M059J (cell line): ENCODE data around the gene TTC28. TPM values are rescaled to one million over a fixed set of nuclear protein-coding genes. Genes with fewer than 3 reads are reported as not detected.

Experiments
- DNase-seq: peaks from one replicate; pipeline ENCODE4 v3.0.0-alpha.2; 2012; ENCODE audit warnings: low read depth
- total RNA-seq: library from RNA; depleted of rRNA; stranded (reverse); fragments of >200 nt; shearing (Covaris generic); gene quantifications from 2 replicates; pipeline ENCODE4 v1.2.3, GENCODE V29; 2014

Gene TTC28
- total RNA-seq, 1 experiment from 2014 or later: 13.9 TPM

DNA sequence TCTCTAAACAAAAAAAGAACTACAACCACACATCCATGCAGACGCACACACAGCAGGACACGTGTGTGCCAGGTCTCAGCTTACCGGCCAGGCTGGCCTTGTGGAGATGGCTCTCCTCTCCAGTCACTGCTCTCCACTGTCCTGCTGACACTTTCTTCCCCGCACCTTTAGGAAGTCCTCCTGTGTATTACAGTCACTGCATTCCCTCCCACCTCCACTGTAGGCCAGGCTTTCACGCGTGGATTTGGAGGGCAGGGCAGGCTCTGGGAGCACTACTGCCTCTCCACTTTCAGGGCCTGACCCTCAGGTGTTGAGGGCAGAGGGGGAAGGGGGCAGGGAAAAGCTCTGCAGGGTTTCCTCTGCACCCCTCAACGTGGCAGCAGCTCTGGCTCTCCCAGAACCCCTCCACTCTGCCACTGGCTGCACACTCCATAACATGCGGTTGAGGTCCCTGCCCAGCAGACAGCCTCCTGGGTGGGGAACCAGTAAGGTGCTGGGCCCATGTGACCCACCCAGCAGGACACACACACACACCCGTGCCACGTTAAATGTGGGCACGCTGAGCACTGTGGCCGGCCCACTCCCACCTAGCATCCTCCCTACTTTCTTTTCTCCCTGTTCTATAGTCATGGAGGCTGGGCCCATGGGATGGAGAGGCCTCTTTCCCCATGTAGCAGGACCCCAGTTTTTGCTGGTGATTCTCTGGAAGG, 653.6 kb downstream of the TTC28 start:
- no peak for DNase-seq

DNA sequence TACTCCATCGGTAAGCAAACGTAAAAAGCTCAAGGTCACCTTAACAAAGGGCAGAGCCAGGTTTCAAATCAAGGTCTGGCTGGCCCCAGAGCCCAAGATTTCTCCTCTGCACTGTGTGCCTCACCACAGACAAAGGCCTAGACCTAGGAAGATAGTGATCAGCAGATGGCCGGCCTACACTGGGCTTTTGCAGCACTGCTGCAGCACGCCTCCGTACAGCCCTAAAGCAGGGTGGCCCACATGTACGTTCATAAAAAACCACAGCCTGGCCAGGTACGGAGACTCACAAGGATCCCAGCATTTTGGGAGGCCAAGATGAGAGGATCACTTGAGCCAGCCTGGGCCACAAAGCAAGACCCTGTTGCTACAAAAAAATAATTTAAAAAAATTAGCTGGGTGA, 654.3 kb downstream of the TTC28 start:
- DNase-seq: no peak

- no peak for DNase-seq
These were observed 655.2 kb downstream of the TTC28 start for GRCh38 chr22:28024422-28024888.

GRCh38 chr22:28023774-28024173, 655.9 kb downstream of the TTC28 start:
- no peak for DNase-seq

DNA sequence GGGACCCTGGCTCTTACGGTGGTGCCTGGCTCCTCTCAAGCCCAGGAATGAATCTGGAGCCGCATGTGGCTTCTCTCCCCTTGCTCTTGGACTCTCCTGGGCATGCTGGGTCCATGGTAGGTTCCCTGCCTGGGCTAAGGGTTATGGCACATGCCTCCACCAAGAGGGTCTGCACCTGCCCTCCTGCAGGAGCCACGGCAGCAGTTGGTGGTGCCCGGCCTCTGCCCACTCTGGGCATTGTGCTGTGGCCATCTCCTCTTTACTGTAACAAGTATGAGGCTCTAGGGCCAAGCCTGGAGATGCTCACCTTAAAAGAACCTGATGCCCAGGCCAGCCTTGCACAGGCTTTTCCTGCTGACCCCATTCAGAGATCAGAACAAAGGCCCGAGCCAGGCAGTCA, 656.6 kb downstream of the TTC28 start:
- DNase-seq: no peak

DNA sequence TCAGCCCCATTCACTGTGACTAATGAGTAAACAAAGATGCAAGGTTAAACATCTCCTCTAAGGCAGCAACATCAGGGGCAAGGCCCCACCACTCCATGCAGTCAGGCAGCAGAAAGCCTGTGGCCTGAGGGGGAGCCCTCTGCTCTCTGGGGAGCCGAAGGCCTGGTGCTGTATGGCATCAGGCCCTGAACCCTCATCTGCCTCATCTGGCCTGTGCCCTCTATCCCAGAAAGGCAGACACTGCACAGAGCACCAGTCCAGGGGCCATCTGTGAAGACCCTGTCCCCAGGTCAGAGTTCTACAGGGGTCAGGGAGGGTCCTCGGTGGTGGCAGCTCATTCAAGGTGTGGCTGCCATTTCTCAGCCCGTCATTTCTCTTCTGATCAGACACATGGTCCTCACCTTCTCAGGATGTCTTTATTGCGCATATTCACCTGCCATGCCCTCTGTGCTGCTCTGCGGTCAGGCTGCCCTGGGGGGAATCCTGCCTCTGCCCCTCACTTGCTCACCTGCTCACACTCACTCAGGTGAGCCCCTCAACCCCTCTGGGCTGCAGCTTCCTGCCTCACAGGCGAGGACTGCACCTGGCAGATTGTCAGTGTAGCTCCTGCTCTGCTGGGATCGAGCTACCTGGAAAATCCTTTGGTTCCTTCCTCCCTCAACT, 657.5 kb downstream of the TTC28 start:
- DNase-seq: no peak

DNA sequence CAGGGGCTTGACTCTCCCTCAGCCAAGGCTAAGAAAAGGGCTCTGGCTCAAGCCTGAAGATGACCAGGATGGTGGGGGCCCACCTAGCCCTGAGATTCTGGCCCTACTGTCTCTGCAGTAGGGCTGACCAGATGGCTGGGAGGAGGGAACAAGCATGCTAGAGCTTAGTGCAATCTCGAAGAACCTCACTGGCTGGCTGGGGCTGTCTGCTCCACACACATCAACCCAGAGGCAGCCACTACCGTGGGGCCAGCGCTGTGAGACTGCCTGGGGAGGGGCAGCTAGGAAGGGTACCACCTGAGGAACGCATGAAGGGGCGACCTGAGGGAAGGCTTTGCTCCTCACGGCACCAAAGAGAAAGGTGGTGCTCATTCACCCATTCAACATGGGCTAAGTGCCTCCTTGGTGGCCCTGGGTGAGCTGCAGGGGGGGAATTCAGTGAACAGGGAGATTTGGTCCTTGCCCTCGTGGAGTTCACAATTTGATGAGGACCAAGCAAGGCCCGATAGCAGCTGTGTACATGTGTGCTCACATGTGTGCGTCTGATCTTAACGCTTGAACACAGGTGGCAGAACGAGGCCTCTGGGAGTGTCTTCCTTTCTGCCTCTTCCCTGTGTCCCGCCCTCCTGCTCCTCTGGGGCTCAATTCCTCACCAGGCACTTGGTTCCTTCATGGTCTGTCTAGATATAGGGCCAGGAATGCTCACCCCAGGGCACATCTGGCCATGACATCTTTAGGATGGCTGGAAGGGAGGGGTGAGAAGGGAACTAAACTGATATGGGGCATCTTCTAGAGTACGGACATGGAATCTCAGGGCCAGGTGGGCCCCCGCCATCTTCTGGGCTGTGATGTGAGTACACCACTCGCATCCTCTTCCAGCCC, 658.3 kb downstream of the TTC28 start:
- no peak for DNase-seq

DNA sequence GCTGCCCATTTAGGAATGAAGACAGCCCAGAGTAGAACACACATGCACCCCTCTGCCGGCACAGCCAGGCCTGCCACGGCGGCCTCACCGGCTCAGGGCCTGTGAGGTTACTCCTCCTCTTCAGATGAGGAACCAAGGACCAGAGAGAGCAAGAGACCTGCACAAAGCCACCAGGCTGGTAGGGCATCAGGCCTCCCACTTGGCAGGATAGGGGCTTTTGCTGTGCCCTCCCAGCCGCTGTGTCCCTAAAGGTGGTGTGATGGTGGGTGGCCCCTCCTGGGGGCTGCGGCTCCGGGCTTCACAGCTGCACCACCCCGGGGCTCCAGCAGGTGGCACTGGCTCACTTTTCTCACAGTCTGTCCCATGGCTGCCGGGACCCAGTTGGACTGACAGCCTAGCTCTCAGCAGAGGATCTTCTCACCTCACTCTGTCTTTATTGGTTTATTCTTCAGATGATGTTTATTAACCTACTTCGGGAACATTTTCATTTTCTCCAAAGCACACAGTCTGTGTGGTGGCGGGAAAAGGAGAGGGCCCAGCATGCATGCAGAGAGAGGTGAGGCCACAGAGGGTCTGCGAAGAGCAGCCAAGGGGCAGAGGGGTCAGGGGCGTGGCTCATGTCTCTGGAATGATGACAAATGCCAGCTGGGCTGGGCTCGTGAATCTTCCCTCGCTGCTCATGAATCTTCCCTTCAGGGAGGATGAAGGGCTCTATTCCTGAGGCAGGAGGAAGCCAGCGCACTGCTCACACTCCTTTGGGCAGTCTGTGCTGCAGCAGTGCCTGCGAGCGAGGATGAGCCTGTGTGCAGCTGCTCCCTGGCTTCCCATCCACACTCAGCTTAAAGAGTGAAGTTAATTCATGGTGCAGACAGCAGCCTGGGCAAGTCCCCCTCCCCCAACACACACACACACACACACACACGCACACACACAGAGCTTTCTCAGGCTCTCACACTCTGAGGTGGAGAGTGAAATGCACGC, 659.5 kb downstream of the TTC28 start:
- peak; percentile 64 for DNase-seq

- peak; percentile 85 for DNase-seq
These were observed 660.3 kb downstream of the TTC28 start for GRCh38 chr22:28019360-28019759.

DNA sequence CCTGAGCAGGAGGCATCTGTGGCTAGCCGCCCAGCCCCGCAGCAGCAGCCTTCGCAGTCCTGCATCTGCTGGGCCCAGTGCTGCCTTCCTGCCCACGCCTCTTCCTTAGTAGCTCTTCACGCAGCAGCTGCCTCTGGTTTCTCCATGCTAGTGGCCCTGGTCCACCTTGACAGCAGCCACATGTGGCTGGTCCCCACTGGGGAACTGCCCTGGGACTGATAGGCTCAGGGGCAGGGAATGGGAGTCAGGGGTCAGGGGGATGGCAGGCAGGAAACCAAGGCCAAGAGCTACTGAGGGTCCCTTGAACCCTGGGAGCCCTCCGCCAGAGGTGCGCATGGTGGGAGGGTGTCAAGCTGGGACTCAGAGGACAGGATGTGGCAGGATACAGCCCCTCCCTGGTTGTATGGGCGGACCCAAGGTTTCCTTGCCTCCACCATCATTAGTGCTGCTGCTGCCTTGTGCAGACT, 661.1 kb downstream of the TTC28 start:
- DNase-seq: no peak

GRCh38 chr22:28017859-28018258, 661.8 kb downstream of the TTC28 start:
- no peak for DNase-seq

DNA sequence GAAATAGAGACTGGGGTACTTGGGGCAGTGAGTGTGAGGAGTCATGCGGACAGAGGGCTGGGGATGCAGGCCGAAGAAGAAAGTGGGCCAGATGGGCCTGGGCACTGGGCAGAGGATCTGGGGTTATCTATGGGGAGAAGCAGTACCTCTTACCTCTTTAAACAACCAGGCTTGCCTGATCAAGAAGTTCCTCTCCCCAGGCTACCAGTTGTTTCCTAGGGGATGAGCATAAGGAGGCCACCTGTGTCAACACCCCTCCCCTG, 662.2 kb downstream of the TTC28 start:
- DNase-seq: no peak

DNA sequence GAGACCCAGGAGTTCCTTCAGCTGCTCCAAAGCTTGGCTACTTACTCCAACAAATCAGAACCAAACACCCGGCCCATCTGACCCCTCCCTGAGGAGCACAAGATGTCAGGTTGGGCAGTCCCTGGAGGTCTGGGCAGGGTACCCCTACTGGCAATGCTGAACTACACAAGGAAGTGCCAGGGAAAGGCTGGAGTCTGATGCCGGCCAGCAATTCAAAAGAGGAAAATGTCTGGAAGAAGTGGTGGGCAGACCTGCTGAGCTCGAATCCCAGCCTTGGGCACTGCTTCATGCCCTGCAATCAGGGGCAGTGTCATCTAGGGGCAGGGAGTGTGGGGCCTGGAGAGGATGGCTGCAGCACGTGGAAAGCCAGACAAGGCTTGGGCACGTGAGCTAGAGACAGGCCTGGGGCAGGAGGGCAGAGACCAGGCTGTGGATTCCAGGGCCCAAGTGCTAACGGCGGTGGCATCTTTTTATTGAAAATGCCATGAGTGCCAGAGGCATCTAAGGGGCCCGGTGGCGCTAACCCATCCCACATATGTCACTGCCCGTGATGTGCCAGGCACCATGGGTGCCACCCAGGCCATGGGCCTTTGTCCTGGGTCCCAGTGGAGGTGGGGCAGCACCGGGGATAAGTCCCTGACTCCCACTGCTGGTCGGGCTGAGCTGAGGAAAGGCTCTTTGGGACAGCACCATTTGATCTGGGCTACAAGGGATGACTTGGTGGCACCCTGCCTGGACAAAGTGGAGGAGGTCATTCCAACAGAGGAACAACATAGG, 662.7 kb downstream of the TTC28 start:
- no peak for DNase-seq

- DNase-seq: no peak
These were observed 663.7 kb downstream of the TTC28 start for GRCh38 chr22:28015676-28016601.

DNA sequence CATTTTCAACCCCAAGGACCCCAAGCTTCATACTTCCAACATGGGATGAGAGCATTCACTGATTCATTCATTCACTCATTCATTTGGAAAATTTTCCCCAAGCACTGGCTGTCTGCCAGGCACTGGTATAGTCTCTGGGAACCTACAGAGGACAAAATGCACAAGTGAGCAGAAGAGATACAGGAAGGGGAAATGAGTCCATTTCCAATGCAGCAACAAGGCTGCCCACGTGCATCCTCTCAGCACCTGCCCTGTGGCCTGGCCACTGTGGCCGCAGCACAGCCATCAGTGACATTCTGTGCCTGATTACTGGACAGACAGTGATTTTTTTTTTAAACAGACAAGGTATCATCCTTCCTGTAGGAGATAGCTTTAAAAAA, 664.6 kb downstream of the TTC28 start:
- no peak for DNase-seq

DNA sequence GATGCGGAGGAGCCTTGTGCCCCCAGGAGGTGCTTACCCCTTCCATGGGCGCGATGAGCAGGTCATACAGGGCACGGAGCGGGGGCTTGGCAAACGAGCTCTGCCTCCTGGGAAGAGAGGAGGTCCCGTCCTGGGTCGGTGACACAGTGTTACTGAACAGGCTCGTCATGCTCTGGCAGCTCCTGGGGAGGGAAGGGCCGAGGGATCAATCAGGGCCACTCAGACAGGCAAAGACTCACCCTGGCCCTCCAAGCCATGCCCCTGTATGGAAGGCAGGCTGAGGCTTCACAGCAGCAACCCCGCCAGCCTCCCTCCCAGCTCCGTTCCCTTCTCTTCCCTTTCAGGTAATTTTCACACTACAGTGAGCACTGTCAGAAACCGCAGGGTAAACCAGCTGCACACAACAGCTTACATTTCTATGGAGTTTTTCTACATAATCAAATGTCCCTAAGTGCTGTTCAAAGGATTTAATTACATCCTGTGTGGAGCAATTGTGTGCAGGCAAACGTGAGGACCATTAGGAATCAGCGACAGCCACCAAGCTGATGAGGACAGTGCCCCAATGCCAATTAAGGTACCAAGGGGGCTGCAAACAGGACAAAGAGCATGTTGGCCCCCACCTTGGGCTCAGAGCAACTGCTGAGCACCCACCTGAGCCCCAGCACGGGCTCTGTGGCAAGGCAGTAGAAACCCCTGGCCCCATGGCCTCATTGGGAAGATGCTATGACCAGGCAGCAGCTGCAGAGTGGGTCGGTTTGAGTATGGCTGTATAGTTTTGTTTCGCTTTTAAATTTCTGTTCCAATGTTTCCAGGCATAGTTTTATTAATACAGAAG, 665.2 kb downstream of the TTC28 start:
- DNase-seq: no peak

DNA sequence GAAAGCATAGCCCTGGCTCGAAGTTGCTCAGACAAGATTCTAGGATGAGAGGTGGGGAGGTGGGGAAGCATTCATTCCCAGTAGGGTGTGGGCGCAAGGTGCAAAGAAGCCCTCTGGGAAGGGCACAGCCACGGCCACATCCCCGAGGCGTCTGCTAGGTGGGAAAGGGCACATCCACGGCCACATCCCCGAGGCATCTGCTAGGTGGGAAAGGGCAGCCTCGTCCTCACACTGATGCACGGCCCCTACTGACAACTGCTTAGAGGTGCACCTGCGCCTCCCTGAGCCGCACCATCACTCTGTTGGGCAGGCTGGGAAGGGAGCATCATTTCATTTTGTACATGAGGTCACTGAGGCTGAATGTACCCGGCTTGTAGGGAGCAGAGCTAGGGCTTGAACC, 666.0 kb downstream of the TTC28 start:
- DNase-seq: no peak

- DNase-seq: no peak
These were observed 666.7 kb downstream of the TTC28 start for GRCh38 chr22:28012832-28013460.
